ENCODE data around the gene MKNK1.

Gene MKNK1

DNA sequence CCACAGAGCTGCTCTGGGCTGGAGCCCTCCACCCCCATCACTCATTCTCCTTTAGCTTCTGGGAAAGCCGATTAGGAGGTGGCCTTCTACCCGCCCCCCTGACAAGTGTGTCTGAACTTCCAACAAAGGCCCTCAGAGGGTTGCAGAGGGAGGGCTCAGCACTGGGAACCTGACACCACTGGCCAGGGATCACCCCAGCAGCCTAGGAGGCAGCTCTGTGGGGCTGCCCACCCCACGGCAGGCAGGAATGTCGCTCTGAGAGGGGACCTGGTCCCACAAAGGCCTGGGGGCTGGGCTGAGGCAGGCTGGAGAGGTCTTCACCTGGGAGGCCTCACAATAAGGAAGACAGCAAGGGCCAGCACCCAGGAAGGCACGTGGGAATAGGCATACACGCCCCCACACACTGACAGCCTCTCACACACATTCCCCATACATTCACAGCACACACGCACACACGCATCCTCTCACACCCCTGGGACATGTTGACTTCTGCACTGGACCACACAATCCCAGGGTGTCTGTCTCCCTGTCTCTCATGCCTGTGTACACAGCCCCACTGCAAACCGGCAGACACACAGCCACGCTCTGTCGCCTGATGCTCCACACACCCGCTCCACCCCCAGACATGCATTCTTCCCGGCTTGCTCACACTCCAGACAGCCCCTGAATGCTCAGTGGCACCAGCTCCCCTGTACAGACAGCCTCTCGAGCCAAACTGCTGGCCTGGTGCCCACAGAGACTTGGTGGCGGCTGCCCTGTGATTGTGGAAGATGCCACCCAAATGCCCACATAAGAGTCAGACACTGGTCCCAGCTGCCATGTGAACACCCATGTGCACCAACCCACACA lies 83.8 kb downstream of the MKNK1 start:
- no peak for FAIRE-seq

DNA sequence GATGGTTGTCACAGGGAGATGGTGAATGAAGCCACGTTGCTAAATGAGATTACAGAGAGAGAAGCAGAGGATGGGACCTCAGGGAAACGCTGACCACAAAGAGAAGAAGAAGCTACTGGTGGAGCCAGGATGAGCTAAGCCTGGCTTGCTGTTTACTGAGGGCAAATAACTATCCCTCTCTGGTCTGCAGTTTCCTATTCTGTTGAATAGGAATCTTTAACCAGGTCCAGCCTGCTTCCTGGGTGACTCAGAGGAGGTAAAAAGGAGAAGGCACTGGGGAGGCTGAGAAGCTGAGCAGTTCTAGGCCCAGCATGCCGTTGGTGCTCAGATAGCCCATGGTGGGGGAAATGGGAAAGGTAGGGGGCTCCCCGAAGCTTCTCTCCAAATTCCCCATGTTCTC lies 84.9 kb downstream of the MKNK1 start:
- FAIRE-seq, result no peak

DNA sequence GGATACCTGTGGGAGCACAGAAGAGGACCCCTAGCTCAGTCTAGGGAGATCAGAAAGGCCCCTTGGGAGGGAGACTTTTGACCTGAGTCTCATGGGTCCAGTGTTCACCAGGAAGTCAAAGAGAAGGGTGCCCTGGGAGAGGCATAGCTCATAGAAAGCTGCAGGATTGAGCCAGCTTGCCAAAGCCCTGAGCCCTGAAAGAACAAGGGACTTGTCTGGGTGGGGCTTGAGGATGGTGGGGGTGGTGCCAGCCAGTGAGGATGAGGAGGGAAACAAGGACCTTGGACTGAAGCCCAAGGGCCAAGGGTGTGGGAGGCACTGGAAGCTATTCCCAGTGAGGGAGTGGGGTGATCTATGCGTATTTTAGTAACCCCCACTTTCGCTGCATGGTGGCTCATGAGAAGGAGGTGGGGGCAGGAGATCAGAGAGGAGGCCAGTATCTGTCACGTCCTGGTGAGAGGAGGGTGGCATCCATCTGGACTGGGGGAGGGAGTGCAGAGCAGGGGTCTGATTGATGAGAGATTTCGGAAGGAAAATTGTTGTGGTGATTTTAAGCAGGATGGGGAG lies 86.1 kb downstream of the MKNK1 start:
- FAIRE-seq, result no peak

DNA sequence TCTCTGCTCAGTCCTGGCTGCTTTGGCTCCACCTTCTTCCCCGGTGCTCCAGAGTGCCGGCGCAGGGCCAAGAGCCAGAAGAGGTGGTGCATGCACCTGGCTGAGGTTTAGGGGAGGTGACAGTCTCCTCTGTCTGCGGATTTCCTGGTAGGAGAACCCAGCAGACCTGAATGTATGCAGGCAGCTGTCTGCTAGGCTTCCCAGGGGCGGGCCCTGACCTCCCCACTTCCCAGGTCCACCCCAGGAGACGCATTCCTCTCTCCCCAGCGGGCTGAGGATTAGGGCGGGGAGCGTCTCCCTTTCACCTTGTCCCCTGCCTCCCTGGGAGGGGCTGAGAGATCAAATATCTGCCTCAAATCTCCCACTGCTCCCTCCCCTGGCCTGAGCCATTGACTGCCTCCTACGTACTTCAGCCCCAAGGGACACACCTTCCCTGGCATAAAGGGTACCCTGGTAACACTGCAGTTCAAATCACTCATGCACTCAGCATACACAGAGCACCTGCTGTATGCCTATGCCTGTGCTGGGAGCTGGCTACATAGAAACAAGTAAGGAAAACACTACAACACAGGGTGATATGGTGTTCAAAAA lies 87.0 kb downstream of the MKNK1 start:
- no peak for FAIRE-seq

DNA sequence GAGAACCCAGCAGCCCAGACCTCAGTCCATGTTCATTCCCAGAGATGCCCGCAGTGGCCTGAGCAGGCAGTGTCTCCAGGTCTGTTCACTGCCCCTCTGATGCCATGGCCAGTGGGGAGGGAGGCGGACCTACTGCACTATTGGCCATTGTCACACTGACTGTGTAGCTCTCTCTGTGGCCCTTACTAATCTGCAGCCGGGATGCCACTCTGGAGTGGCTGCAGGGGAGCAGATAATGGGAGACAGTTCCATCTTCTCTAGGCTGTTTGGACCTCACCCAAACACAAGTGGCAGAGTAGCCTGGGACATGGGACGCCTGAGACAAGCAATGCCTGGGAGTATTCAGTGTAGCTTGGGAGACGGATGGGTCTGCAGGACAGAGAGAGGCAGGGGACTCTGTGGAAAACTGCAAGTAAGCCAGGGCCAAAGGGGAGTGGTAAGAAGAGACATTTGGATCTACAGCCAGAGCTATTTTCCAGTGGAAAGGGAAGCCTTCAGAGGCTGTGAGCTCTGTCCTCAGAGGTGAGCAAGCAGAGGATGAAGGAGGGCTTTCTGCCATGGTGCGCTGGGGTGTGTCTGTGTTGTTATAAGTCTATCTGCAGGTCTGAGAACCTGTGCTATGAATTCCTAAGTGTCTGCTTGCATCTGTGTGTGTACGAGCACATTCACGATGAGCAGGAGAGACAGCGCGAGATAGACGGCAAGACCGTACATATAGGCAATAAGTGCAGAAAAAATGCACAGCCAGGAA lies 87.7 kb downstream of the MKNK1 start:
- no peak for FAIRE-seq

DNA sequence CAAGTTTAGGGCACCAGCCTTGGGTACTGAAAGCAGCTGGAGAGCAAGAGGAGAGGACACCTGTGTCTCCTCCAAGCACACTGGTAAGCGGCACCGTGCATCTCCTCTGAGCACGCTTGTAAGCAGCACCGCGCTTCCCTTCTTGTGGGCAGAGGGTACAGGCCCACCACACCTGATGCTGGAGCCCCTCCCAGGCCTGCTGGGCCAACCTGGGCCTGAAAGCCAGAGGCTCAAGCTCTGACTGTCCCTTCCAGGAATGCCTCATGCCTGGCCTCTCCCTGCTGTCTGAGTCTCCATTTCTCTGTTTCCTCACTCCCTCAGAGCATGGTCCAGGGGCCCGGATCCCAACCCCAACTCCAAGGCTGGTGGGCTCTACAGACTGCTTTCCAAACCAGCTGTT lies 88.5 kb downstream of the MKNK1 start:
- FAIRE-seq, result no peak

DNA sequence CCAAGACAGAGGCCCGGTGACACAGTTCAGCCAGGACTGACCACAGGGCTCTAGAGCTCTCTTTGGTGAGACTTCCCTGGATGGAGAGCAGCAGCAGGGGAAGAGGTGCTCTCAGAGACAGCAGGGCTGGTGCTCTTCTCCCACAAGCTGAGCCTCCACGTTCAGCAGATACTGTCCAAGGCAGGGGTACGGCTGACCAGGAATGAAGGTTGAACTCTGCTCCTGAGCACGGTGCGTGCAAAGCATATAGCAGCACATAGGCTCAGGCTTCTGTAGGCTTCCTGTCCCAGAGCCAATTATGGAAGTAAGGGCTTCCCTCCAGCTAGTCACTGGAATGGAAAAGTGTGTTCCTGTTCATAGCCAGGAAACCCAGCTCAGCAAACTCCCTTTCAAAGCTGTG lies 90.5 kb downstream of the MKNK1 start:
- FAIRE-seq, result no peak

DNA sequence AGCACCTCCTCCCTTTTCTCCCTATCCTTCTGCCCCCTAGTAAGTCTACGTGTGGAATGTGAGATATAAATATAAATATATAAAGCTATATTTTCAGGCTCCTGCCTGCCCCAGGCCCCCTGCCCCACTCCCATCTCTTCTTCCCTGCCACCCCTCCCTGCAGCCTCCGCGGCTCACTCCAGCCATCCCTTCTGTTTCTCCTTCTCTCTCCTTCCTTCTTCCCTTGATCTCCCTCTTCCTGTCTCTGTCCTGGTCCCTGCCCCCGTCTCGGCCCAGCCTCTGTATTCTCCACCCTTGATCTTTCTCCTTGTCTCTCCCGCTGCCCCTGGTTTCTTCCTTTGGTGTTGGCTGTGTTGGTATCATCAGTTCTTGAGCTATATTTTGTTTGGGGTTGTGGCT lies 91.3 kb downstream of the MKNK1 start:
- FAIRE-seq, result no peak

DNA sequence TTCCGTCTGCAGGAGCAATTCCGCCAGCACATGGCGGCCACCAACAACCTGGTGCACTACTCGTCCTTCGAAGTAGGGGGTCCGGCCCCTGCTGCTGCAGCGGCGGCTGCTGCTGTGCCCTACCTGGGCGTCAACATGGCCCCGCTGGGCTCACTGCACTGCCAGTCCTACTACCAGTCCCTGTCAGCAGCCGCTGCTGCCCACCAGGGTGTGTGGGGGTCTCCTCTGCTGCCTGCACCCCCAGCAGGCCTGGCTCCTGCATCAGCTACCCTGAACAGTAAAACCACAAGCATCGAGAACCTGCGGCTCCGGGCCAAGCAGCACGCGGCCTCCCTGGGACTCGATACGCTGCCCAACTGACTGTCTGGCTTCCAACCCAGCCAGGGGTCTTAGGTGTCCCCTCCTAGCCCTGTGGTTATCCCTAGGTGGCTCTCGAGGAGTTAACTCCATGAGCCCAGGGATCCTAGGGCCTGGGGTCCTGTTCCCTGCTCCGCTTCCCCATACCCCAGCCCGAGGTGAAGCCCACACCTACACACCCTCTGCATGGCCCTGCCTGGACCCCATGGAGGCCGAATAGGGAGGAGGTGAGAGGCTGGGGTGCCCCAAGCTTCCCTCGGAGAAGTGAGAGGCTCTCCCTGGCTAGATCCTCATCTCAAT lies 91.8 kb downstream of the MKNK1 start:
- no peak for FAIRE-seq

DNA sequence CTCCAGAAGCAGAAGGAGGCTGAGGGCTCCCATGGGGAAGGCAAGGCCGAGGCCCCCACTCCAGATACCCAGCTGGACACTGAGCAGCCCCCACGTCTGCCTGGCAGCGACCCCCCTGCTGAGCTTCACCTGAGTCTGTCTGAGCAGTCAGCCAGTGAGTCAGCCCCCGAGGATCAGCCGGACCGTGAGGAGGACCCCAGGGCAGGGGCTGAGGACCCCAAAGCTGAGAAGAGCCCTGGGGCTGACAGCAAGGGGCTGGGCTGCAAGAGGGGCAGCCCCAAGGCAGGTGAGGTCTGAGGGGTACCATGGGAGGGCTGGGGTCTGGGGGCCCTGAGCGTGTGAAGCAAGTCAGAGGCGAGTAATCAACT lies 93.1 kb downstream of the MKNK1 start:
- no peak for FAIRE-seq

DNA sequence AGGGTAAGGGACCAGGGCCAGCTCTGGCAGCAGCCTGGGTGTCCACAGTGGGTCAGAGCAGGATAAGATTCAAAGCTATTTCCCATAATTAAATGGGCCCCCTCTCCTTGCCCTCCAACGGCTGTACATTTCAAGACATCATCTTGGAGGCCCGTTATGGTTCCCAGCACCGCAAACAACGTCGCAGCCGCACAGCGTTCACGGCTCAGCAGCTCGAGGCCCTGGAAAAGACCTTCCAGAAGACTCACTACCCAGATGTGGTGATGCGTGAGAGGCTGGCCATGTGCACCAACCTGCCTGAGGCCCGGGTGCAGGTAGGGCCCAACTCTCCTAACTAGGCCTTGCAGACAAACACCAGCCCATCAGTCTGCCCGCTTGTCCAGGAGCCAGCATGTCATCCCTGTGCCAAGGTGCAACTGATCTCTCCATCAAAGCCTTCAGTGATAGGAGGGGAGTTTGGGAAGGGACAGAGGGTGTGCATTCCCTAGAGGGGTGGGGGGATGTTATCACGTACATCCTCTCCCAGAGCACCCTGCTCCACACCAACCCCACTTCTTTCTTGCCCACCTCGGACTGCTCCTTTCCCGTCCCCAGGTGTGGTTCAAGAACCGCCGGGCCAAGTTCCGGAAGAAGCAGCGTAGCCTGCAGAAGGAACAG lies 93.6 kb downstream of the MKNK1 start:
- FAIRE-seq, result no peak

DNA sequence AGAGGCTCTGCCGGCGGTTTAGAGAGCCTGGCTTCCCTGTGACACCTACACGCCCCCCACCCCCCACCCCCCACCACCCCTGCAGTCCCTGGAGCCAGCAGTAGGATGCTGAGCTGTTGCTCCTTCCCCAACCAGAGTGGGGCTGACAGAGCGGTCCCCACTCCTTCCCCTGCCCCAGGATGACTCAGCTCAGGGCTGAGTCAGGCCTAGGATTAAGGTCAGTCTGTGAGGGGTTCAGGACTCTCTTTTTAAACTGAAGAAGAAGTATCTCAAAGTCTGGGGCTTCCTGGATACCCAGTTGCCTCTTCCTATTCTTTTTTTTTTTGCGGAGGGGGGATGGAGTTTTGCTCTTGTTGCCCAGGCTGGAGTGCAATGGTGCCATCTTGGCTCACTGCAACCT lies 95.3 kb downstream of the MKNK1 start:
- no peak for FAIRE-seq
